ENCODE measurements around the gene VAV2.

Gene VAV2

DNA sequence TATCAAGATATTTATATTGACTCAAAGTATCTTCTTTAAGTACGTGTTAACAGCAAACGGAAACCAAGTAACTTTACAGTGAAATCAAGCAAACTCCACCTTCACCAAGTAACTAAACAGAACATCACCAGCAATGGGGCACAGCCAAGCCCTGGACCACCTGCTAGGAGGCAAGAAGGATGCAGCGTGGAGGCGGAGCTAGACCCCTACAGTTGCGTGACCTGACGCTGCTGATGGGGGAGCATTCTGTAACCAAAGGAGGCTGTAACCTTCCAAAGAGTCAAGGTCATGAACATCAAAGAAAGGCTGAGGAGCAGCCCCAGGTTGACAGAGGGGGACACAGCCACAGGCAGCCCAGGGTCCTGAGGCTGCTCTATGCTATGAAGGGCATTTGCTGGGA, 6.1 kb downstream of the VAV2 start:
- no peak for FAIRE-seq
- no peak for DNase-seq (ENCODE audit: extremely low spot score, insufficient read length, low read depth)

DNA sequence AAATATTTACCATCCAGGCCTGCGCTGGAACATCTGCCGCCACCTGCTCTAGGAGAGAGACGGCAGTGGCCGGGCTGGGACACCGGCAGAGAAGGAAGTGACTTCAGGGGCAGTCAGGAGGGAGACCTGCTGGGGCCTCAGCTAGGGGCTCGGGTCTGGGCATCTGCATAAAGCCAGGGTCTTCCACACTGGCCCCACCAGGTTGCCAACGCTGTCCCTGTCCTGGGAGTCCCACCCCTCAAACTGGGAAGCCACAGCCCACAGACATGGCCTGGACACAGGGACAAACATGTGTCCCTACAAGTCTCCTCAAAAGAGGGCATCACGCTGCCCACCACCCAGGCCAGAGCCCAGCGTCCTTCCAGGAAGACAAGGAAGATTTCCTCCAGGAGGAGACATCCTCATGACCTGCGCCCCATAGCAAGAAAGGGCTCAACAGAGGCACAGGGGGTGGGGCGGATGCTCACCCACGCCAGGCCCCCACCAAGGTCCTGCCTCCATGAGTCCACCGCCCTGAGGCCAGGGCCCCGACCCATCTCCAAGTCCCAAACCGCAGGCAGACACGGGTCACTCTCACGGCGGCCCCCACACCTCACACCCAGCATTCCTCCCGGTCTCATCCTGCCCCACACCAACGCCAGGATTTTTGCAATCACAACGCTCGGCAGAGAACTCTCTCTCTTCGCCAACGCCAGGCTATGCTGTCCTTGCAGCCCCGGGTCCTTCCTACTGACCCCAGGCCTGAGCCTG, 9.0 kb downstream of the VAV2 start:
- no peak for DNase-seq (ENCODE audit: extremely low spot score, insufficient read length, low read depth)
- FAIRE-seq, result no peak

DNA sequence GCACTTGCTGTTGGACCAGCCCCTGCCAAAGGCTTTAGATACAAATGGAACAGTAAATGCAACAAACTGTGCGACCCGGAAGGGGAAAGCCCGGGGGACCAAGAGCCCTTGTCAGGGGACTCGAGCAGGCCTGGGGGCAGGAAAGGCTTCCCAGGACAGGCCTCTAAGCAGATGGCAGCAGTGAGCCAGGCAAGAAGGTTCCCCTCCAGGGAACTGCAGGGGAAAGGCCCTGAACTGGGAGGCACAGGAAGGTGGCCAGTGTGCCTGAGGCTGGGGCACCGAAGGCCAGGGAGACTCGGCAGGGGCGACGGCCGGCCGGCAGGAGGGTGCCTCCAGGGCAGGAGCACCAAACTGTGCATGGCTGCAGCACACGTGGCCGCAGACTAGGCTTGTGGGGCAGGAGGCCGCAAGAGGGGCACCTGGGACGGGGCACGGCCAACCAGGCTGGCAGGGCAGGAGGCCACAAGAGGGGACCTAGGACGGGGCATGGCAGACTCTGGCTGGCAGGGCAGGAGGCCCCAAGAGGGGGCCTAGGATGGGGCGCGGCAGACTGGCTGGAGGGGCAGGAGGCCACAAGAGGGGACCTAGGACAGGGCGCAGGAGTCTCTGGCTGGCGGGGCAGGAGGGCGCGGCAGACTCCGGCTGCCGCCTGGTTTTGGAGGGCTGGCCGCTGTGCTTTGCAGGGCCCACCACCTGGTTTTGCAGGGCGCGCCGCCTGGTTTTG, 10.0 kb downstream of the VAV2 start:
- DNase-seq (ENCODE audit: extremely low spot score, insufficient read length, low read depth) (no peak), FAIRE-seq (no peak)

DNA sequence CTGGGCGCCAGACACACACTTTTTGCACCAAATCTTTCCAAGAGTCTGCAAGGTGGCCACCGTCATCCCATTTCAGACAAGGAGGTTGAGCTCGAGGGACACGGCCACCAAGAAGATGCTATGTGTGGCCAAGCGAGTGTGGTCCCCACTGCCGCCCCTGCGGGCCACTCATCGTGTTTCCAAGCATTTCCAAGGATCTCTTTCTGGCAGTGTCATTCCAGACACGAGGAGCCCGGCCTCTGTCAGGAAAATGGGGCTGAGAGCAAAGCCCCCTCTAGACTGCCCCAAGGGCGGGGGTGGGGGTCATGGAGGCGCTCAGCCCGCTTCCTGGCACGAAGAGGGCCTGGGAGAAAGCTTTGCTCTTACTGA, 10.6 kb downstream of the VAV2 start:
- FAIRE-seq, result no peak
- DNase-seq (ENCODE audit: extremely low spot score, insufficient read length, low read depth), result no peak

DNA sequence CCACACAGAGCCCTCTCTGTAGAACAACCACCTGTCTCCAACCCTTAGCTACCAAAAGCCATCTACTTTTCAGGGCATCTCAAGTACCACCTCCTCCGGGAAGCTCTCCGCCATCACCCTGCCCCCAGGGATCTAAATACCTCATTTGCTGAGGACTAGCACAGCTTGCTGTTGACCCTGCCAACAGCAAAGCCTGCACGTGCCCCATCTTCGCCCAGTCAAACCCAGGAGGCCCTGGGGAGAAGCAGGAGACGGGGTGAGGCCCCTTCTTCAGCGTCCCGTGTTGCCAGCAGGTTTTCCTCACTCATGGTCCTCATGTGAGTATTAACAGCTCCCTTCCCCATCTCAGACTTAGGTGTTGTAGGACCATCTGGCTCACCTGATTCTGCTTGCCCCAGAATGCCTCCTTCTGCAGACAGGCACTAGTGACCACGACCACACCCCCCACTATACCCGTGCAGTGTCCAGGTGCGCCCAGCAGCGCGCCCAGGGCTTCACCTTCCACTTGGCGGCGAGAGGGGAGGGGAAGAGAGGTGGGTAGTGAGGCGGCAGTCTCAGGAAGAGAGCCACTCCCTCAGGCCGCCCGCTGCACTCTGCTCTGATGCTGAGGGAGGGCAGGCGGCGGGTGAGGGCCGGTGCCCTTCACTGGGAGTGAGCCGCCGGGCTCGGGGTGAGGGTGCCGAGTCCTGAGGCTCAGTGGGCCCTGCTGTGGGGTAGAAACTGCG, 11.1 kb downstream of the VAV2 start:
- FAIRE-seq, result no peak

DNA sequence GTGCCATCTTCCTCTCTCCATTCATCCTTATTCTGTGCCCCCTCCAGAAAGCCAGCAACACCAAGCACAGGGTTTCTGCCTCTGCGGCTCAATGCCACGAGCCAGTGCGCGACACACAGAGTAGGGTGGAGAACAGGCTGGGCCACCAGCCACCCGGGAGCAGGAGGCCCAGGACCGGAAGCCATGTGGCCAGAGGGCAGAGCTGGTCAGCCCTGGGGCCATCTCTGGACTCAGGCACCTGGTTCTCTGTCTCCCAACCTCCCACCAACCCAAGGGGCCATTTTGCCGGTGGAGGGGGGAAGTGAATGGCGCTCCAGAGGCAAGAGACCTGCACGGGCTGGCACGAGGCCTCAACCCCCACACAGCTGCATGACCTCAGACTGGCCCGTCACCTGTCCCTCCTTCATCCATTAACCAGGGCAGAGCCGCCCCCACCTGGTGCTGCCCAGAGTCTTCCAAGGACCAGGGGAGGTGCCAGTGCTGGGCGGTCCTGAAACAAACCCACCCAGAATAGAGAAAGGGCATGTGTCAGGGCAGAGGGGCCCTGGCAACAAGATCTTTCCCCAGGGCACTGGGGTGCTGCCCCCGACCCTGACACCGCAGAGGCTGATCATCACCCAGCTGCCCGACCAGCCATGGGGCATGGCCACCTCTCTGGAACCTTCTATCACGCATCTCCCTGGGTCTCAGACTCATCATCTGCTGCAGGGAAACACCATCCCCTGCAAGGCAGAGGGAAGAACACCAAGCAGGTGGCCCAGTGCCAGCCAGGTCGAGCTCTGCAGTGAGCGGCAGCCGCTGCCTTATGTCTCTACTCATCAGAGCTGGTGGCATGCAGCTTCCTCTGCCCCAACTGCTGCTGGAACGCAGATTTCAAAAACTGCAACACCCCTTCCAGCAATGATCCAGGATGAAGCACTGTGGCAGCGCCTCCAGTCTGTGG, 11.9 kb downstream of the VAV2 start:
- FAIRE-seq (peak; percentile 56), DNase-seq (ENCODE audit: extremely low spot score, insufficient read length, low read depth) (no peak)

More for the DNA sequence above, 11.1 kb downstream of the VAV2 start:
- DNase-seq (ENCODE audit: extremely low spot score, insufficient read length, low read depth), result no peak

DNA sequence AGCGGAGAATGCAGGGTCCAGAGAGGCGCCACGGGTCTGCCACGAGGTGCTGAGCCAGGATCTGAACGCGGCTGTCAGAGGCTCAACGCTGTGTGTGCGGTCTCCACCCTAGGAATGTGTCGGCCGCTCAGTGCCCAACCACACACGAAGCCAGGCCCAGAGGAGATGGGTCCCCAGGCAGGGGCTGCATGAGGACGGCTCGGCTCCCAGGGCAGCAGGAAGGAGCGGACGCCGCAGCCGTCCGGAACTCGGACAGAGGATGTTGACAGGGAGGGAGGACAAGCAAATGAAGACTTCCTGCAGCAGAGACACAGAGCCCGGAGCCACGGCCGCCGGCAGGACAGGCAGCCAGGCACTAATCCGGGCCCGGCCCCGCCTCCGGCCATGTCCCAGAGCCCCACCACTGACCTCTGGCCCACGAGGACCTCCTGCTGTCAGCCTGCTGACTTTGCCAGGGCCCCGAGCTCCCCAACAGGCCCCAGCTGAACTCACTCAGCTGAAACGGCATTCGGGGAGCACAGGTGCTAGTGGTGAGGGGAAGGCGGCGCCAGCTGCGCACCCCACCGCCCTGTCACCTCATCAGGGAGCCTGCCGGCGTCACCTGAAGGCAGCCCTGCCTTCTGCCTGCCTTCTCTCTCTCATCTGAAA, 12.7 kb downstream of the VAV2 start:
- DNase-seq (ENCODE audit: extremely low spot score, insufficient read length, low read depth), result no peak
- peak; percentile 76 for FAIRE-seq

DNA sequence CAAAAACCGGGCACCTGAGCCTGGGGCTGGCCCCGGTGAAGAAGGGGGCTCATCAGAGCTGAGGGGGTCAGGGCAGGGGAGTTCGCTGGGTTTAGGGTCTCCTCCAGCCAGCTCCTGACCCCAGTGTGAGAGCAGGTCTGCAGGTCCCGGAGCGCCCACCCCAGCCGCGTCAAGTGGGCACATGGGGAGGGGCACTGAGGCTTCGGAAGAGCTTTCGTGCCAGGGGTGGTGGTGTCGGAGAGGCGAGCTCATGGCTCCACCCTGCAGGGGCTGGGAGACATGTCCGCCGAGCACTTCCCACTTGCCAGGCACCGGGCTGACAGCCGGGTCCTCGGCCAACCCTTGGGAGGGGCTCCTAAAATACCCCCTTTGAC, 13.2 kb downstream of the VAV2 start:
- FAIRE-seq (no peak), DNase-seq (ENCODE audit: extremely low spot score, insufficient read length, low read depth) (no peak)

DNA sequence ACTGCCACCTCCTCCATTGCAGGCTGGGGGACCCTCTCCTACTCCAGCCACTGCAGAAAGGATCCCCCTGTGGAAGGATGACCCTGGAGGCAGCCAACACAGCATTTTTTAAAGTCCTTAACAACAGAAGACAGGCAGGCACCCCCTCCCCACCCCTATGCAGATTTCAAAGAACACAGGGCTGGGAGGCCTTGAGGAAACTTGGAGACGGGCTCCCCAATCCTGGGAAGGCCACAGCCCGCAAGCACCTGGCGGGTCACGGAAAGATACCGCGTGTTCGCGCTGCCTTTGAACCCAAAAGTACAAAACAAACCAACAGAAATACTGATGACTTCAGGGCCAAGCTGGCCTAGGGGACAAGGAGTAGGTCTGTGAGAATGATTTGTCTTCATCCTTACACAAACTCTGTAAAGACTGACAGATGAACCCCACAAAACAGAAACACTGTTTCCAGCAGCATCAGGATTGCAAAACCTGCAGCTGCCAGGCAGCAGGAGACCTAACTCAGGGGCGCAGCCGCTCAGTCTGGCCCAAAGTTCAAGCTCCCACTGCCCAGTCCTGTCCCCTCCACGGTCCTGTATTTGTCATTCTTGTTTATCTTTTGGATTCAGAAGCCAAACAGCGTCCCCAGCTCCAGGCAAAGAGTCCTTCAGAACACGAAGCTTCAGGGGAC, 13.8 kb downstream of the VAV2 start:
- DNase-seq (ENCODE audit: extremely low spot score, insufficient read length, low read depth), result no peak
- FAIRE-seq, result no peak

DNA sequence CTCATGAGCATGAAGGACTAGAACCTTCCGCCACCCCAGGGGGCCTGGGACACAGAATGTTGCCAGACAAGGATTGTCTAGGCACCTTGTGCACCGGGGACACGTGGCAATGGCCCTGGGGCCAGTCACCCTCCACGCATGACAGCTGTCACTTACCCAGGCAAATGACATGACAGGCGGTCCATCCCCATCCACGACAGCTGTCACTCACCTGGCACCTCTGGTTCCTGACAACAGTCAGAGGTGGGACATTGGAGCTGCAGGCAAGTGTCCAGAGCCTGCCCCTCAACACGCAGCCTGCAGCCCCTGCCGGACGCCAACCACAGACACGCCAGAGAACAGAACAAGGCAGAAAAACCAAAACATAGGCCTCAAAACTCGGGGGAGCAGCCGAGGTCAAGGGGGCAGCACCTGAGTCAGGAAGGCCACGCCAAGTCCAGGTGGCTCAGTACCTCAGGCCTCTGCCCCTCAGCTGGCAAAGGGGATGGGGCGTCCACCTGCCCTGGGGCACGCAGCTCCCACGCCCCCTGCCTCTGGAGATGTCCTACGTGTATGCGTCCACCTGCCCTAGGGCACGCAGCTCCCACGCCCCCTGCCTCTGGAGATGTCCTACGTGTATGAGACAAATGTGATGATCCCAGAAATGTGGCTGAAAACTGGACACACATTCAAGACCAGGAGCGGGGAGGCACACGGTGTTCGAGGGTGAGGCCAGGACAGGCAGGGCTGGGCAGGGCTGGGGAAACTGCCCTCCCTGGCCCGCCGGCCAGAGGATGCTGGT, 14.5 kb downstream of the VAV2 start:
- no peak for DNase-seq (ENCODE audit: extremely low spot score, insufficient read length, low read depth)
- FAIRE-seq, result no peak

DNA sequence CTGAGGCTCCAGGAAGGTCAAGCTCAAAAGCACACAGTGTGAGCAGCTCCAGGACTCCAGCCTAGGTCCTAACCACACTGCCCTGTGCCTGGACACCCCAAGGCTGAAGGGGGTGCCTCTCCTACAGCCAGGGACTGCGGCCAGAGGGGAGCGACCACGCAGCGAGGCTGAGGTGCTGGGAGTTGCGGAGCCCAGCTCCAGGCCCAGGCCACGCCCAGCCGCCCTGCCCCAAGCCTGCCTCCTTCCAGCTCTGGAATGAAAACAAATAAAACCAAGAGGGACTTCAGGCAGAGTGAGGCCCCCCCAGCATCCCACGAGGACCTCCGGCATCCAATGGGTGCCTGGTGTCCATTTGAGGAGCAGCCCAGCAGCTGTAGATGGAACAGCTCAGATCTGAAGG, 15.2 kb downstream of the VAV2 start:
- no peak for DNase-seq (ENCODE audit: extremely low spot score, insufficient read length, low read depth)
- no peak for FAIRE-seq

DNA sequence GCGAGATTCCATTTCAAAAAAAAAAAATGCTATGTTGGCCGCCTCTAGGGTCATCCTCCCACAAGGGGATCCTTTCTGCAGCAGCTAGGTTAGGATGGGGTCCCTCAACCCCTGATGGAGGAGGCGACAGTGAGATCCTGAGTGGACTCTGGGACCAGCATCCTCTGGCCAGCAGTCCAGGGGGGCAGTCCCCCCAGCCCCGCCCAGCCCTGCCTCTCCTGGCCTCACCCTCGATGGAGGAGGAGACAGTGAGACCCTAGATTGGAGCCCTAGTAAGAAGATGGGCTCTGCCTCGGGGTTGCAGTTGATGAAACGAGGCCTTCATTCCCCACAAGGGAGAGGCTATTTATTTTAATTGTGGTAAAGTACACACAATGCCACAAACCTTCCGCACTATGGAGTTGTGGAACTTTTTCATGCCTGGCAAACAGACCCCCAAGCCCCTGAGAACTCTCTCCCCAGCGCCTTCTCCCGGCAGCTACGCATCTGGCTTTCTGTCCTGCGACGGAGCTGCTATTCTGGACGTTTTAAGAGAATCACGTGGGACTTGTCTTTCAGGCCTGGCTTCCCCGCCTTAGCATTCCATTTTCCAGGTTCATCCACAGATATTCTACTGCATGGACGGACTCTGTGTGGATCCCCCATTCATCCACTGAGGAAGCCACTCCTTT, 15.8 kb downstream of the VAV2 start:
- FAIRE-seq (no peak), DNase-seq (ENCODE audit: extremely low spot score, insufficient read length, low read depth) (no peak)

DNA sequence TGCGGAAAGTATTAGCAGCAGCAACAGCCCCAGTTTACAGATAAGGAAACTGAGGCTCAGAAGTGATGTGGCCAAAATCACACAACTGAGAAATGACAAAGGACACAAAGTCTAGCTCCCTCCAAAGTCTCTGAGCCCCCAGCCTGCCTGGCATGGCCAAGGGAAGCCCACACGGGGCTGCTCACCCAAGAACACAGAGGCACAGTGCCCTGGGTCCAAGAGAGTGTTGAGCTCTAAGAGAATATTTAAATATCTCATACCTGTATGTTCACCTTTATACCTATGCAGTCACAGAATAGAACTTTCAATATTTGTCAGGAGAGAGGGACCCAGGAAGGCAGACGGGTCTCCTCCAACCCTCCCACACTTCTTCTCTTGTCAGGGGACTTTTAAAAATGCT, 16.6 kb downstream of the VAV2 start:
- FAIRE-seq, result no peak
- DNase-seq (ENCODE audit: extremely low spot score, insufficient read length, low read depth), result no peak

DNA sequence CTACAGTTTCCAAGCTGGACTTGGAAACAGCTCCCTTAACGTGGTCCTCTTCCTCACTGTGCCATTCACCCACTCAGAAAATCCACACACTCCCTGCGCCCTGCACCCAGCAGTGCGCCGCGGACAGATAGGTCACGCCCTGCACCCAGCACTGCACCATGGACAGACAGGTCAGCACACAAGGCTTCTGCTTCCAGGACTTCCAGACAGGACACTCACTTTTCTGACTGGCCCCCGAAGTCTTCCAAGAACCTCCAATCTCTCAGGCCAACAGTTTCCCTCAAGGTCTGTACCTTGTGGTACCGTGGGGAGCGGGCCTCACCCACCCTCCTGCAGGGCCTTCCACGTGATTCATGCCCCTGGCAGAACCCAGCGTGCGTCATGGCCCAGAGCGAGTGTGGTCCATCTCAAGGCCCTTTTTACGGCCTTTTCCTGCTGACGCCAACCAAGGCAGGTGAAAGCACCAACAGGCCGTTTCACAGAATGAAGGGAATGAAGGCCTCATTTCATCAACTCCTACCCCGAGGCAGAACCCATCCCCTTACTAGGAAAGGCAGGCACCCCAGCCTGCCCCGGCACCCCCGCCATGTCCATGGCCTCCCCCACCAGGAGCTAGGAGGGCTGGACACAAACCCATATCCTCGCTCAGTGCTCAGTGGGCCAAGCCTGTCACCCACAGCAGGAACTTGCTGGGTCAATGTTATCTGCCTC, 17.3 kb downstream of the VAV2 start:
- DNase-seq (ENCODE audit: extremely low spot score, insufficient read length, low read depth), result no peak
- no peak for FAIRE-seq

DNA sequence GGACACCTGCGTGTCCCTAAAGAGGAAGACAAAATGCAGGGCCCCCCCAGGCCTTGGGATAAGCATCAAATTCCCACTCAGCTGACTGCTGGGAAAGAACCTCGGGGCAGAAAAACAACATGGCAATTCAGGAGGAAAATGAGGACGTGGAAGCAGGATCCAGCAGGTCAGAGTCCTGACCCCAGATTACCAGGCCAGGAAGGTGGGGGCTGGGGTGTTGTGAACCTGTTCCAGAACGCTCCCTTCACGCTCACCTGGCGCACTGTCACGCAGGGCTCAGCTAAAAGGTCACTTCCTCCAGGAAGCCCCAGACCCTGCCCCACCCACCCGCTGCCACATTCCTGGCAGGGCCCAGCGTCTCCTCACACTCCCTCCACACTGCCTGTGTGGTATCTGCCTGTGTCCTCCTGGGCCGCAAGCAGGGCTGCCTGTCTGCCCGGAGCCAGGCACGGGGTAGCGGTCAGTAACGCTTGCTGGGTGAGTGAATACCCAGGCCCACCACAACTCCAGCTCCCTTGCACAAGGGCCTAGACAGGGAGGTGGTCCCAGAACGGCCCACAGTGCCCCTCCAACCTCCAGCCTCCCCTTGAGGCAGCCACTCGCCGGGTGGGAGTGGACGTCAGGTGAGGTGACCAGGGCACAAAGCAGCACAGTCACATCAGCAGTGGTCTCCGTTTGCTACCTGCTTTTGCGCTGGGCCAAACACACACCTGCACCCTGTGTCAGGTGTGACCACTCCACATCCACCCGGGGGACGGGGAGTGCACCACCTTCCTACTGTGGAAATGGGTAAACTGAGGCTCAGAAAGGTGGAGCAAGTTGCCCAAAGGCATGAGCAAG, 18.1 kb downstream of the VAV2 start:
- FAIRE-seq (no peak), DNase-seq (ENCODE audit: extremely low spot score, insufficient read length, low read depth) (no peak)

DNA sequence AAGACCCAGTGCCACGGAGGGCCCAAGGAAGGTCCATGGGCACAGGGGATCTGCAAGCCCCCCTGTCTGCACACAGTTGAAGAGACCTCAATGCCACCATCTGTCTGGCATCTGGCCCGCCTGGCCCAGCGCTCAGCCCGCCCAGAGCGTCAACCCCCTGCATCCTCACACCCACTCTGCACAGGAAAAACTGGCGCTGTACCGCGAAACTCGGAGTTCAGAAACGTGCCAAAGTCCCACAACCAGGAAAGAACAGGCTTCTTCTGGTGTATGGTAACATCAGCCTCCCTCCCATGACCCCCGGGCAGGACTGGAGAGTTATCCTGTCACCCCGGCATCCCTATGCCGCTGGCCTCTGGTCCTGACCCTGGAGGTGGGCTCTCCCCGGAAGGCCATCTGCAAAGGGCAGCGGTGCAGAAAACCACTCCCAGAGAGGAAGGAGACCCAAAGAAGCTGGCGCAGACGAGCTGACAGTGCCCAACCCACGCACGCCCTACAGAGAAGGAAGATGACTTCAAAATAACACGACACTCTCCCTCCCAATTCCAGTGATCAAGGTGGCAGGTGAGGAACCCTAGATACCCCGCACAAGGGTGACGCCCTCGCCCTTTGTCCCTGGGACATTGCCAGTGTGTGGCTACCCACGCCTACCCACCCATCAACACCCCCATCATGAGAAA, 18.9 kb downstream of the VAV2 start:
- FAIRE-seq (peak; percentile 79), DNase-seq (ENCODE audit: extremely low spot score, insufficient read length, low read depth) (no peak)

Data from GM18507 (cell line).